BLaER1 (cell line): Measurements from ENCODE around the gene NANS.
A peak's percentile ranks its signal among the peaks of the same experiment; 100 is the strongest.

ENCODE experiments used
- H3K27ac ChIP-seq: shearing (Covaris generic); formaldehyde crosslinking; 2 replicates; pipeline ENCODE4 v1.8.1; 2022
- H3K27me3 ChIP-seq: shearing (Covaris generic); formaldehyde crosslinking; 2 replicates; pipeline ENCODE4 v1.8.1; 2022
- H3K36me3 ChIP-seq: shearing (Covaris generic); formaldehyde crosslinking; 2 replicates; pipeline ENCODE4 v1.8.1; 2022
- H3K4me1 ChIP-seq: shearing (Covaris generic); formaldehyde crosslinking; 2 replicates; pipeline ENCODE4 v1.8.1; 2022
- H3K4me2 ChIP-seq: shearing (Covaris generic); formaldehyde crosslinking; 2 replicates; pipeline ENCODE4 v1.8.1; 2022
- H3K4me3 ChIP-seq: shearing (Covaris generic); formaldehyde crosslinking; 2 replicates; pipeline ENCODE4 v1.8.1; 2022
- H3K9ac ChIP-seq: shearing (Covaris generic); formaldehyde crosslinking; 2 replicates; pipeline ENCODE4 v1.8.1; 2022
- H3K9me3 ChIP-seq: shearing (Covaris generic); formaldehyde crosslinking; 2 replicates; pipeline ENCODE4 v1.8.1; 2022
- H4K20me1 ChIP-seq: shearing (Covaris generic); formaldehyde crosslinking; 2 replicates; pipeline ENCODE4 v1.8.1; 2022
- Cebpa-rat ChIP-seq: shearing (Covaris generic); IDR thresholded peaks from 2 replicates; pipeline ENCODE4 v1.8.1; 2022

NANS gene

GRCh38 chr9:98049288-98050072, 7.1 kb upstream of the NANS start:
- Histone ChIP-seq H3K9ac (no peak overlapping the region), H3K36me3 (no peaks in the 10 kb centered on the region), H3K4me1 (peaks cover 4% of the 10 kb centered on the region; the same call in 1 of the 2 replicates), H3K9me3 (peaks cover 30% of the 10 kb centered on the region), H3K27ac (no peak overlapping the region), H3K27me3 (no peaks in the 10 kb centered on the region), H3K4me3 (no peak overlapping the region), H4K20me1 (no peaks in the 10 kb centered on the region), H3K4me2 (no peak overlapping the region)
- no peak for TF ChIP-seq Cebpa-rat

- no peak overlapping the region for H3K4me2 ChIP-seq
- H3K36me3 ChIP-seq = no peaks in the 10 kb centered on the region
- peaks cover 22% of the 10 kb centered on the region for H3K9me3 ChIP-seq
- H3K4me3 ChIP-seq = no peak overlapping the region
- TF ChIP-seq Cebpa-rat = no peak
- H4K20me1 ChIP-seq = no peaks in the 10 kb centered on the region
- H3K9ac ChIP-seq = no peak overlapping the region
- no peaks in the 10 kb centered on the region for H3K27me3 ChIP-seq
- peaks cover under 1% of the 10 kb centered on the region; the same call in 1 of the 2 replicates for H3K4me1 ChIP-seq
- no peak overlapping the region for H3K27ac ChIP-seq
These were observed 6.2 kb upstream of the NANS start for GRCh38 chr9:98050351-98050750.

- no peak overlapping the region for H3K4me3 ChIP-seq
- H3K36me3 ChIP-seq = 0 out of 2 replicates have a peak, but pooled peaks cover 3% of the 10 kb centered on the region
- H3K27ac ChIP-seq = no peak overlapping the region
- no peak overlapping the region for H3K4me2 ChIP-seq
- H4K20me1 ChIP-seq = no peaks in the 10 kb centered on the region; the same call in 1 of the 2 replicates
- peaks cover 20% of the 10 kb centered on the region for H3K4me1 ChIP-seq
- TF ChIP-seq Cebpa-rat = no peak
- H3K9me3 ChIP-seq = no peaks in the 10 kb centered on the region
- no peaks in the 10 kb centered on the region for H3K27me3 ChIP-seq
- H3K9ac ChIP-seq = no peak overlapping the region
These were observed 2.1 kb upstream of the NANS start for GRCh38 chr9:98054376-98054951.

- Histone ChIP-seq H3K9me3 (no peaks in the 10 kb centered on the region), H3K27me3 (no peaks in the 10 kb centered on the region), H3K4me2 (peak overlapping the region; percentile 78), H3K9ac (peak overlapping the region; percentile 81), H3K4me3 (peak overlapping the region; percentile 85), H3K36me3 (peaks cover 22% of the 10 kb centered on the region), H4K20me1 (no peaks in the 10 kb centered on the region; the same call in 1 of the 2 replicates), H3K4me1 (peaks cover 20% of the 10 kb centered on the region), H3K27ac (peak overlapping the region; percentile 73)
- no peak for TF ChIP-seq Cebpa-rat
These were observed 737 bp downstream of the NANS start for GRCh38 chr9:98057138-98057799.

- Histone ChIP-seq H3K4me3 (no peak overlapping the region), H3K9me3 (no peaks in the 10 kb centered on the region), H4K20me1 (no peaks in the 10 kb centered on the region; the same call in 1 of the 2 replicates), H3K4me2 (no peak overlapping the region), H3K27me3 (no peaks in the 10 kb centered on the region), H3K9ac (no peak overlapping the region), H3K27ac (no peak overlapping the region), H3K36me3 (peaks cover 52% of the 10 kb centered on the region), H3K4me1 (peaks cover 32% of the 10 kb centered on the region)
- TF ChIP-seq Cebpa-rat = no peak
These were observed 5.6 kb downstream of the NANS start for GRCh38 chr9:98062161-98062560.

GRCh38 chr9:98064623-98065392, 8.3 kb downstream of the NANS start:
- no peaks in the 10 kb centered on the region for H3K27me3 ChIP-seq
- TF ChIP-seq Cebpa-rat = no peak
- peaks cover 64% of the 10 kb centered on the region for H3K36me3 ChIP-seq
- H3K9me3 ChIP-seq = no peaks in the 10 kb centered on the region
- H3K4me3 ChIP-seq = no peak overlapping the region
- no peak overlapping the region for H3K9ac ChIP-seq
- H3K4me2 ChIP-seq = no peak overlapping the region
- no peaks in the 10 kb centered on the region for H4K20me1 ChIP-seq
- H3K27ac ChIP-seq = no peak overlapping the region
- H3K4me1 ChIP-seq = peaks cover 17% of the 10 kb centered on the region

GRCh38 chr9:98066235-98066634, 9.7 kb downstream of the NANS start:
- TF ChIP-seq Cebpa-rat = no peak
- Histone ChIP-seq H3K27me3 (no peaks in the 10 kb centered on the region), H3K36me3 (peaks cover 57% of the 10 kb centered on the region), H3K9me3 (no peaks in the 10 kb centered on the region), H4K20me1 (no peaks in the 10 kb centered on the region), H3K9ac (no peak overlapping the region), H3K4me3 (no peak overlapping the region), H3K4me2 (peak overlapping the region; percentile 27), H3K4me1 (peaks cover 17% of the 10 kb centered on the region), H3K27ac (no peak overlapping the region)

GRCh38 chr9:98067184-98067583, 10.7 kb downstream of the NANS start:
- peaks cover 52% of the 10 kb centered on the region for H3K36me3 ChIP-seq
- H3K27me3 ChIP-seq = no peaks in the 10 kb centered on the region
- no peaks in the 10 kb centered on the region for H4K20me1 ChIP-seq
- H3K4me3 ChIP-seq = no peak overlapping the region
- peaks cover 23% of the 10 kb centered on the region for H3K4me1 ChIP-seq
- H3K9ac ChIP-seq = no peak overlapping the region
- no peak overlapping the region for H3K27ac ChIP-seq
- H3K9me3 ChIP-seq = no peaks in the 10 kb centered on the region
- no peak for TF ChIP-seq Cebpa-rat
- H3K4me2 ChIP-seq = no peak overlapping the region

- Histone ChIP-seq H3K36me3 (peaks cover 34% of the 10 kb centered on the region), H3K27ac (no peak overlapping the region), H3K4me3 (no peak overlapping the region)
These were observed 13.0 kb downstream of the NANS start for GRCh38 chr9:98069551-98069950.

More at GRCh38 chr9:98069551-98069950, 13.0 kb downstream of the NANS start:
- Histone ChIP-seq H3K4me1 (peaks cover 29% of the 10 kb centered on the region), H3K9me3 (no peaks in the 10 kb centered on the region), H3K9ac (no peak overlapping the region), H3K27me3 (no peaks in the 10 kb centered on the region), H4K20me1 (no peaks in the 10 kb centered on the region), H3K4me2 (no peak overlapping the region)
- no peak for TF ChIP-seq Cebpa-rat
